ENCODE results near the gene HERPUD1.
"Not testable (repeated sequence)": the region's sequence is repeated elsewhere in the genome, so short reads cannot be mapped to it uniquely, and the experiment has no call there.

Gene HERPUD1

GRCh38 chr16:56950881-56951771, 19.2 kb downstream of the HERPUD1 start:
- peak in 2 of 10 donors; percentile 29 to 75 for DNase-seq
- intact Hi-C loops (cut with DNase I), result loop anchor here (5.0 kb wide), 1 partner anchor 84 kb away; the partner anchor contains the start of gene SLC12A3

- intact Hi-C loops (cut with DNase I), result loop anchor here (5.0 kb wide), 1 partner anchor 86 kb away; the partner anchor contains the start of gene SLC12A3
These were observed 21.1 kb downstream of the HERPUD1 start for GRCh38 chr16:56953006-56953405.

GRCh38 chr16:56956076-56956475, 24.1 kb downstream of the HERPUD1 start:
- DNase-seq, result peak in 1 of 10 donors; percentile 2
- intact Hi-C loops (cut with DNase I), result no loop called here

More at GRCh38 chr16:56953006-56953405, 21.1 kb downstream of the HERPUD1 start:
- no peak for DNase-seq

- intact Hi-C loops (cut with DNase I), result no loop called here
These were observed 24.8 kb downstream of the HERPUD1 start for GRCh38 chr16:56956756-56957155.

GRCh38 chr16:56960681-56961281, 28.8 kb downstream of the HERPUD1 start:
- peak in 3 of 10 donors; percentile 61 to 71 (median 63) for DNase-seq
- intact Hi-C loops (cut with DNase I), result no loop called here

More at GRCh38 chr16:56956756-56957155, 24.8 kb downstream of the HERPUD1 start:
- DNase-seq, result peak in 1 of 10 donors; percentile 8

GRCh38 chr16:56961386-56961785, 29.4 kb downstream of the HERPUD1 start:
- intact Hi-C loops (cut with DNase I), result no loop called here
- no peak for DNase-seq

- peak in 3 of 10 donors; percentile 54 to 66 (median 55) for DNase-seq
- intact Hi-C loops (cut with DNase I), result no loop called here
These were observed 29.9 kb downstream of the HERPUD1 start, which contains the start of gene CETP for GRCh38 chr16:56961851-56962281. Gene CETP (plus strand): TSS chr16:56961950. CDS start chr16:56961980, 30 bp downstream.

- peak in 9 of 10 donors; percentile 44 to 92 (median 72) for DNase-seq
- intact Hi-C loops (cut with DNase I), result no loop called here
These were observed 32.6 kb downstream of the HERPUD1 start for GRCh38 chr16:56964243-56965148.

GRCh38 chr16:56965149-56966092, 33.5 kb downstream of the HERPUD1 start:
- intact Hi-C loops (cut with DNase I), result no loop called here

GRCh38 chr16:56966093-56966475, 34.1 kb downstream of the HERPUD1 start:
- peak in 1 of 10 donors; percentile 3 for DNase-seq
- intact Hi-C loops (cut with DNase I), result no loop called here

More at GRCh38 chr16:56965149-56966092, 33.5 kb downstream of the HERPUD1 start:
- peak in 3 of 10 donors; percentile 63 to 80 (median 74) for DNase-seq

GRCh38 chr16:56967733-56968132, 35.8 kb downstream of the HERPUD1 start:
- intact Hi-C loops (cut with DNase I), result no loop called here
- DNase-seq, result peak in 3 of 10 donors; percentile 19 to 55 (median 19)

- intact Hi-C loops (cut with DNase I), result no loop called here
- peak in 2 of 10 donors; percentile 44 to 55 for DNase-seq
These were observed 37.8 kb downstream of the HERPUD1 start for GRCh38 chr16:56969769-56970168.

GRCh38 chr16:56970934-56971767, 39.2 kb downstream of the HERPUD1 start:
- DNase-seq, result peak in 2 of 10 donors; percentile 38 to 66
- intact Hi-C loops (cut with DNase I), result no loop called here

- intact Hi-C loops (cut with DNase I), result no loop called here
- peak in 1 of 10 donors; percentile 3 for DNase-seq
These were observed 39.8 kb downstream of the HERPUD1 start for GRCh38 chr16:56971768-56972043.

GRCh38 chr16:56972403-56973293, 40.7 kb downstream of the HERPUD1 start:
- intact Hi-C loops (cut with DNase I), result no loop called here
- DNase-seq, result peak in 2 of 10 donors; percentile 59 to 67

- intact Hi-C loops (cut with DNase I), result no loop called here
- DNase-seq, result peak in 2 of 10 donors; percentile 35 to 69
These were observed 41.4 kb downstream of the HERPUD1 start for GRCh38 chr16:56973294-56973689.

GRCh38 chr16:56973899-56974298, 42.0 kb downstream of the HERPUD1 start:
- intact Hi-C loops (cut with DNase I), result not testable (repeated sequence)
- peak in 1 of 10 donors; percentile 5 for DNase-seq
